GM23338 (cell line): ENCODE data around the gene TIMM22. TPM values are rescaled to one million over a fixed set of nuclear protein-coding genes. Genes with fewer than 3 reads are reported as not detected.
A peak's percentile ranks its signal among the peaks of the same experiment; 100 is the strongest.

Experiments used
- ATAC-seq: fragments of 200-7000 bp; cut with Tn5 transposase; 3 replicates; pipeline ENCODE4 v1.9.1; 2020
- DNase-seq: peaks from one replicate; pipeline ENCODE4 v3.0.0-alpha.2; 2015; ENCODE audit warnings: low spot score
- H2AFZ ChIP-seq: fragments of 200-600 bp; sonication (generic); 2 replicates; pipeline ENCODE4 v1.8.0; 2016; ENCODE audit warnings: antibody characterized with exemption, mild to moderate bottlenecking, moderate library complexity
- H3F3A ChIP-seq: fragments of 200-600 bp; sonication (generic); replicated peaks from 2 replicates; pipeline ENCODE4 v1.8.0; 2017; ENCODE audit warnings: antibody characterized with exemption, mixed run types, low read depth
- H3K27ac ChIP-seq: fragments of 200-600 bp; sonication (generic); 2 replicates; pipeline ENCODE4 v1.6.1; 2016; ENCODE audit warnings: low read depth
- H3K27me3 ChIP-seq: fragments of 200-600 bp; sonication (generic); 2 replicates; pipeline ENCODE4 v1.8.0; 2016; ENCODE audit warnings: mild to moderate bottlenecking, mixed run types, moderate library complexity; ENCODE audit not compliant: insufficient read depth
- H3K36me3 ChIP-seq: fragments of 200-600 bp; sonication (generic); 2 replicates; pipeline ENCODE4 v1.8.0; 2016; ENCODE audit warnings: mild to moderate bottlenecking; ENCODE audit not compliant: insufficient read depth
- H3K4me1 ChIP-seq: fragments of 200-600 bp; sonication (generic); 2 replicates; pipeline ENCODE4 v1.8.0; 2016; ENCODE audit warnings: mild to moderate bottlenecking, moderate library complexity; ENCODE audit not compliant: insufficient read depth
- H3K4me2 ChIP-seq: fragments of 200-600 bp; sonication (generic); 2 replicates; pipeline ENCODE4 v1.7.1; 2017; ENCODE audit warnings: mixed run types
- H3K4me3 ChIP-seq: fragments of 200-600 bp; sonication (generic); 2 replicates; pipeline ENCODE4 v1.6.1; 2016; ENCODE audit warnings: mixed run types
- H3K79me2 ChIP-seq: fragments of 200-600 bp; sonication (generic); replicated peaks from 2 replicates; pipeline ENCODE4 v1.8.0; 2017; ENCODE audit warnings: mild to moderate bottlenecking; ENCODE audit not compliant: insufficient read depth
- H3K9me2 ChIP-seq: fragments of 200-600 bp; sonication (generic); 2 replicates; pipeline ENCODE4 v1.8.0; 2017; ENCODE audit not compliant: insufficient read depth
- H4K20me1 ChIP-seq: fragments of 200-600 bp; sonication (generic); replicated peaks from 2 replicates; pipeline ENCODE4 v1.8.0; 2017; ENCODE audit warnings: mild to moderate bottlenecking; ENCODE audit not compliant: insufficient read depth
- H3K27ac Mint-ChIP-seq: 2 replicates; pipeline ENCODE4 v1.8.0; 2020; ENCODE audit warnings: inconsistent platforms, mild to moderate bottlenecking, moderate library complexity, mixed read lengths
- H3K27me3 Mint-ChIP-seq: 3 replicates; pipeline ENCODE4 v1.8.0; 2022; ENCODE audit warnings: low read depth, mild to moderate bottlenecking, moderate library complexity, mixed read lengths, inconsistent platforms; ENCODE audit not compliant: insufficient read depth, poor library complexity
- H3K36me3 Mint-ChIP-seq: 3 replicates; pipeline ENCODE4 v1.8.0; 2021; ENCODE audit warnings: low read depth, mild to moderate bottlenecking, inconsistent platforms, moderate library complexity, mixed read lengths
- H3K4me1 Mint-ChIP-seq: 3 replicates; pipeline ENCODE4 v1.8.0; 2020; ENCODE audit warnings: mild to moderate bottlenecking, inconsistent platforms, mixed read lengths
- H3K4me3 Mint-ChIP-seq: 3 replicates; pipeline ENCODE4 v1.8.0; 2021; ENCODE audit warnings: moderate library complexity, mild to moderate bottlenecking, inconsistent platforms, mixed read lengths
- H3K9me3 Mint-ChIP-seq: 3 replicates; pipeline ENCODE4 v1.8.0; 2020; ENCODE audit warnings: moderate library complexity, mild to moderate bottlenecking, inconsistent platforms, mixed read lengths
- CREB1 ChIP-seq: fragments of 250-450 bp; sonication (Bioruptor Pico); IDR thresholded peaks from 2 replicates; pipeline ENCODE4 v1.5.0; 2020; ENCODE audit warnings: low read depth, mild to moderate bottlenecking, moderate library complexity
- CTCF ChIP-seq, 2 experiments: fragments of 200-600 bp in 1 of 2; sonication (generic) in 1 of 2; conservative IDR thresholded peaks; 2 replicates each; pipeline versions ENCODE4 v1.5.1 to v1.6.1; 2016 to 2017; ENCODE audit warnings: antibody characterized with exemption in 2 of 2, low read depth in 2 of 2, mild to moderate bottlenecking in 2 of 2, moderate library complexity in 1 of 2
- ETS1 ChIP-seq: IDR thresholded peaks from 2 replicates; pipeline ENCODE4 v1.6.1; 2016; ENCODE audit warnings: antibody characterized with exemption
- EZH2 ChIP-seq: fragments of 200-600 bp; sonication (generic); IDR thresholded peaks from one replicate; pipeline ENCODE4 v1.8.0; 2017; ENCODE audit warnings: antibody characterized with exemption, mild to moderate bottlenecking, low read depth; ENCODE audit not compliant: unreplicated experiment
- EZH2phosphoT487 ChIP-seq: fragments of 200-600 bp; sonication (generic); IDR thresholded peaks from one replicate; pipeline ENCODE4 v1.8.1; 2018; ENCODE audit warnings: antibody characterized with exemption; ENCODE audit not compliant: unreplicated experiment
- JUNB ChIP-seq: IDR thresholded peaks from one replicate; pipeline ENCODE4 v1.6.1; 2016; ENCODE audit warnings: antibody characterized with exemption; ENCODE audit not compliant: unreplicated experiment
- NANOG ChIP-seq: IDR thresholded peaks from 2 replicates; pipeline ENCODE4 v1.6.1; 2016; ENCODE audit warnings: antibody characterized with exemption, borderline replicate concordance
- POLR2AphosphoS5 ChIP-seq: IDR thresholded peaks from 2 replicates; pipeline ENCODE4 v1.6.1; 2016; ENCODE audit warnings: antibody characterized with exemption, low read depth
- REST ChIP-seq: IDR thresholded peaks from one replicate; pipeline ENCODE4 v1.6.1; 2018; ENCODE audit warnings: antibody characterized with exemption; ENCODE audit not compliant: unreplicated experiment
- STAT1 ChIP-seq: IDR thresholded peaks from one replicate; pipeline ENCODE4 v1.6.1; 2016; ENCODE audit warnings: antibody characterized with exemption; ENCODE audit not compliant: unreplicated experiment
- ZNF114 ChIP-seq: fragments of 250-450 bp; sonication (Bioruptor Pico); IDR thresholded peaks from 2 replicates; pipeline ENCODE4 v1.5.0; 2020; ENCODE audit warnings: mild to moderate bottlenecking, moderate library complexity
- ZNF331 ChIP-seq: fragments of 250-450 bp; sonication (Bioruptor Pico); IDR thresholded peaks from 2 replicates; pipeline ENCODE4 v1.5.0; 2020; ENCODE audit warnings: low read depth, mild to moderate bottlenecking, moderate library complexity
- ZNF462 ChIP-seq: fragments of 250-450 bp; sonication (Bioruptor Pico); IDR thresholded peaks from 2 replicates; pipeline ENCODE4 v1.5.0; 2020; ENCODE audit warnings: mild to moderate bottlenecking, moderate library complexity
- polyA plus RNA-seq: library from polyadenylated mRNA; unstranded; fragments of >200 nt; fragmentation: Nextera tagmentation; extraction: Ambion mirVana; gene quantifications from 2 replicates; pipeline ENCODE4 v1.2.1, GENCODE V29; 2016
- total RNA-seq: library from RNA; depleted of rRNA; stranded (reverse); fragments of >200 nt; shearing (Covaris generic); gene quantifications from 2 replicates; pipeline ENCODE4 v1.2.3, GENCODE V29; 2014

TIMM22 gene
- total and polyA plus RNA-seq, 2 experiments from 2014 or later = 21.9 to 24.4 TPM

- Mint-ChIP-seq H3K9me3 (no peaks in the 10 kb centered on the region; the same call in 2 of the 3 replicates), H3K4me3 (no peak overlapping the region), H3K4me1 (peaks cover 33% of the 10 kb centered on the region), H3K27ac (peak overlapping the region; percentile 48; the same call in 1 of the 2 replicates), H3K36me3 (peaks cover 25% of the 10 kb centered on the region), H3K27me3 (peaks cover 13% of the 10 kb centered on the region)
- H3K27ac ChIP-seq = peak overlapping the region; percentile 83
- peaks cover 18% of the 10 kb centered on the region for H4K20me1 ChIP-seq
- no peak overlapping the region for H3K4me3 ChIP-seq
- no peak for ATAC-seq
- no peaks in the 10 kb centered on the region; the same call in 1 of the 2 replicates for H3K36me3 ChIP-seq
- H3K4me2 ChIP-seq = no peak overlapping the region; the same call in 1 of the 2 replicates
- TF ChIP-seq CTCF (conservative IDR thresholded peaks at IDR 0.05; ENCODE audit: low read depth in 2 of 2) (no peak), CREB1 (no peak), STAT1 (no peak), ZNF462 (CRISPR knock-in tag) (no peak), REST (no peak), ZNF114 (CRISPR knock-in tag) (no peak), JUNB (no peak), ETS1 (no peak), POLR2AphosphoS5 (no peak), NANOG (no peak), EZH2 (no peak), EZH2phosphoT487 (no peak), ZNF331 (CRISPR knock-in tag) (no peak)
- H3K4me1 ChIP-seq = peaks cover 7% of the 10 kb centered on the region; the same call in 1 of the 2 replicates
- H2AFZ ChIP-seq = no peak overlapping the region
- H3K79me2 ChIP-seq = peaks cover 90% of the 10 kb centered on the region
- H3K27me3 ChIP-seq = no peaks in the 10 kb centered on the region
- H3F3A ChIP-seq = 0 out of 2 replicates have a peak, but pooled peaks cover 6% of the 10 kb centered on the region
- H3K9me2 ChIP-seq = no peaks in the 10 kb centered on the region
- no peak for DNase-seq
These were observed 40.0 kb upstream of the TIMM22 start for GRCh38 chr17:956905-957304.
